ENCODE measurements around the gene PIM2.
"Not testable (repeated sequence)": the region's sequence is repeated elsewhere in the genome, so short reads cannot be mapped to it uniquely, and the experiment has no call there.

The PIM2 gene

DNA sequence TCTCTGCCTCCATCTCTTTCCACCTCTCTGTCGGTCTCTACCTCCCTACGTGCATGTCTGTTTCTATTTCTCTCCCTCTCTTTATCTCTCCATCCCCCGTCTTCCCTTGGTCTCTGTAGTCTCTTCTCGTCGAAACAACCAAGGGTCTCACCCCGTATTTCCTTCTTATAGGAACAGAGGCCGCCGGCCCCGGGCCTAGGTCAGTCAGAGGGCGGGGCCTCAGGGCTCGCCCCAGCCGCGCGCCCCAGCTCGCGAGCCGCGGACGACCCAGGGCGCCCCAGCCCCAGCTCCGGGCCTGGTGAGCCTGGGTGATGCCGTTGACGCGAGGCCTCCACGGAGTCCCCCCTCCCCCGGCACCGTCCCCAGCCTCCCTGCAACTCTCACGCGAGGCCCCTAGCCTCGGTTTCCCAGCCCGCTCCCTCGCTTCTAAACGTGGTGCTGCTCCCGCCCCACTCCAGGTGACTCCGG lies 27.9 kb downstream of the PIM2 start:
- ChIA-PET CTCF (interaction anchor here (0.5 to 0.7 kb wide), 4 partner anchors 22 to 135 kb away, joined by 3 to 4 read pairs (median 3); no protein-coding TSS in a partner anchor), POLR2A (ENCODE audit: low non-redundant PET) (no interaction called here)
- H3K27ac ChIP-seq = peak overlapping the region; percentile 81
- no peak for DNase-seq (ENCODE audit: low spot score)
- TF ChIP-seq, protein P1, sequence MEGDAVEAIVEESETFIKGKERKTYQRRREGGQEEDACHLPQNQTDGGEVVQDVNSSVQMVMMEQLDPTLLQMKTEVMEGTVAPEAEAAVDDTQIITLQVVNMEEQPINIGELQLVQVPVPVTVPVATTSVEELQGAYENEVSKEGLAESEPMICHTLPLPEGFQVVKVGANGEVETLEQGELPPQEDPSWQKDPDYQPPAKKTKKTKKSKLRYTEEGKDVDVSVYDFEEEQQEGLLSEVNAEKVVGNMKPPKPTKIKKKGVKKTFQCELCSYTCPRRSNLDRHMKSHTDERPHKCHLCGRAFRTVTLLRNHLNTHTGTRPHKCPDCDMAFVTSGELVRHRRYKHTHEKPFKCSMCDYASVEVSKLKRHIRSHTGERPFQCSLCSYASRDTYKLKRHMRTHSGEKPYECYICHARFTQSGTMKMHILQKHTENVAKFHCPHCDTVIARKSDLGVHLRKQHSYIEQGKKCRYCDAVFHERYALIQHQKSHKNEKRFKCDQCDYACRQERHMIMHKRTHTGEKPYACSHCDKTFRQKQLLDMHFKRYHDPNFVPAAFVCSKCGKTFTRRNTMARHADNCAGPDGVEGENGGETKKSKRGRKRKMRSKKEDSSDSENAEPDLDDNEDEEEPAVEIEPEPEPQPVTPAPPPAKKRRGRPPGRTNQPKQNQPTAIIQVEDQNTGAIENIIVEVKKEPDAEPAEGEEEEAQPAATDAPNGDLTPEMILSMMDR (conservative IDR thresholded peaks at IDR 0.05; ENCODE audit: low read depth) = no peak

DNA sequence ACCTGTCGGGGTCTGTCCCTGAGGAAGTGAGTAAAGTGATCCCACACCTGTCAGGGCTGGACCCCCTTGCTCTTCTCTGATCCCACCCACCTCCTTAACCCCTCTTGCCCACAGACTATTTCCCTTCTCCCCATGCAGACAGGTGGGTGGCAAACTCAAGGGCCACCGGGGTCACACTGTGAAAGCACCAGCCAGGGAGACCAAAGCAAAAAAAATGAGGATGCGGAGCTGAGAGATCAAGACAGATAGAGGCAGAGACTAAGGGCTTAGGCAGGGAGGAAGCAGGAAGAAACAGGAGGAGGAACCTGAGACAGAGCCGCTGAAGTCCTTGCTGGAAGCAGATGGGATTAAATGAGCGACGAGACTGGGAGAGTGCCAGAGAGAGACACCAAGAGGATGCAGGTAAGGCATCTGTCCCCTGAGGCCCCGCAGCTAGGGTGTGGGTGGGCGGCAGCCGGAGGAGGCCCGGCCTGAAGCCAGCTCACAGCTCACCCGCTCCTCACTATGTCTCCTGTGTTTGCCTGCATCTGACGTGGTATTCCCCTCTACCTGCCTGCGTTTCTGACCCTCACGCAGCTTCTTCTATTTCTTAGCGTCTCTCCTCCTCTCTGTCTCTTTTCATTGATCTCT lies 28.4 kb downstream of the PIM2 start:
- CTCF ChIA-PET = interaction anchor here (0.7 kb wide), 1 partner anchor 65 kb away, joined by 3 read pairs; no protein-coding TSS in a partner anchor
- TF ChIP-seq, protein P1 (conservative IDR thresholded peaks at IDR 0.05; ENCODE audit: low read depth) = no peak
- H3K27ac ChIP-seq = peak overlapping the region; percentile 81
- POLR2A ChIA-PET (ENCODE audit: low non-redundant PET) = no interaction called here
- no peak for DNase-seq (ENCODE audit: low spot score)

DNA sequence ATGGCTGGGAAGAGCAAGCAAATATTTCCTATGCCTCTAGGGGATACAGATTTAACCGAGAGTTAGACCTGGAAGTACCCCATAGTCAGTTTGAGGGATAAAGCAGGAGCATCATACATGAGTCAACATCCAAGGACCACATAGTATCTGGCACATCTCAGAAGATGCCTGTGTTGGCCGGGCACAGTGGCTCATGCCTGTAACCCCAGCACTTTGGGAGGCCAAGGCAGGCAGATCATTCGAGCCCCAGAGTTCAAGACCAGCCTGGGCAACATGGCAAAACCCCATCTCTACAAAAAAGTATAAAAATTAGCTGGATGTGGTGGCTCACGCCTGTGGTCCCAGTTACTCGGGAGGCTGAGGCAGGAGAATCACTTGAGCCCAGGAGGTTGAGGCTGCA lies 32.2 kb downstream of the PIM2 start:
- CTCF ChIA-PET; POLR2A ChIA-PET (ENCODE audit: low non-redundant PET): not testable (repeated sequence)

DNA sequence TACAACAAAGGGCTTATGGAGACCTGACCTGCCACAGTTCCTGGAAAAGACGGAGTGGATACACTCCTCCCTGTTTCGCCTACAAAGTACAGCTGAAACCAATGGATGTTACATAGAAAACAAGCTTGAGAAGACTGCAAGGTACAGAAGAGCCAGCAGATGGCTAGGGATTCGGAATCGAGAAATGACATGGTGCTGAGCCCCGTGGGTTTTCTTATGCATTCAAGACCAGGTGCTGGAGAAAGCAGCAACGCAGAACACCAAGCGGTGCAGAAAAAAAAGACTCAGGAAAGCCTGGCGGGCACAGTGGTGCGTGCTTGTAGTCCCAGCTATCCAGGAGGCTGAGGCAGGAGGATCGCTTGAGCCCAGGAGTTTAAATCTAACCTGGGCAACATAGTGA lies 35.1 kb downstream of the PIM2 start:
- CTCF ChIA-PET = no interaction called here
- POLR2A ChIA-PET (ENCODE audit: low non-redundant PET) = no interaction called here
- TF ChIP-seq, protein P1 (conservative IDR thresholded peaks at IDR 0.05; ENCODE audit: low read depth) = no peak
- DNase-seq (ENCODE audit: low spot score) = no peak
- no peak overlapping the region for H3K27ac ChIP-seq

More for the DNA sequence above, 32.2 kb downstream of the PIM2 start:
- H3K27ac ChIP-seq; DNase-seq (ENCODE audit: low spot score): not testable (repeated sequence)

DNA sequence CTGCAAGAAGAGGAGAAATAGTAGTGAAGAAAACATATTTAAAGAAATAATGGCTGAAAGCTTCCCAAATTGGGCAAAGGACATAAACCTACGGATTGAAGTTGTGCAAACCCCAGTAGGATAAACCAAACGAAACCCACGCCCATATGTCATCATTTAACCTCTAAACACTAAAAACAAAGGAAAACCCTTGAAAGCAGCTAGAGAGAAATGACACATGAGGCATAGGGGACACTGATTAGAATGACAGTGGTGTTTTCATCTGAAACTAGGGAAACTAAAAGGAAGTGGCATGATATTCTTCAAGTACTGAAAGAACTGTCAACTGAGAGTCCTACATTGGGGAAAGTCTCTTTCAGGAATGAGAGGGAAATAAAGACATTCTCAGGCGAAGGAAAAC lies 41.9 kb downstream of the PIM2 start:
- POLR2A ChIA-PET (ENCODE audit: low non-redundant PET); DNase-seq (ENCODE audit: low spot score); H3K27ac ChIP-seq; CTCF ChIA-PET: not testable (repeated sequence)

DNA sequence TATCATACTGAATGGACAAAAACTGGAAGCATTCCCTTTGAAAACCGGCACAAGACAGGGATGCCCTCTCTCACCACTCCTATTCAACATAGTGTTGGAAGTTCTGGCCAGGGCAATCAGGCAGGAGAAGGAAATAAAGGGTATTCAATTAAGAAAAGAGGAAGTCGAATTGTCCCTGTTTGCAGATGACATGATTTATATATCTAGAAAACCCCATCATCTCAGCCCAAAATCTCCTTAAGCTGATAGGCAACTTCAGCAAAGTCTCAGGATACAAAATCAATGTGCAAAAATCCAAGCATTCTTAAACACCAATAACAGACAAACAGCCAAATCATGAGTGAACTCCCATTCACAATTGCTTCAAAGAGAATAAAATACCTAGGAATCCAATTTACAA lies 46.8 kb downstream of the PIM2 start:
- CTCF ChIA-PET; DNase-seq (ENCODE audit: low spot score); H3K27ac ChIP-seq; POLR2A ChIA-PET (ENCODE audit: low non-redundant PET): not testable (repeated sequence)

DNA sequence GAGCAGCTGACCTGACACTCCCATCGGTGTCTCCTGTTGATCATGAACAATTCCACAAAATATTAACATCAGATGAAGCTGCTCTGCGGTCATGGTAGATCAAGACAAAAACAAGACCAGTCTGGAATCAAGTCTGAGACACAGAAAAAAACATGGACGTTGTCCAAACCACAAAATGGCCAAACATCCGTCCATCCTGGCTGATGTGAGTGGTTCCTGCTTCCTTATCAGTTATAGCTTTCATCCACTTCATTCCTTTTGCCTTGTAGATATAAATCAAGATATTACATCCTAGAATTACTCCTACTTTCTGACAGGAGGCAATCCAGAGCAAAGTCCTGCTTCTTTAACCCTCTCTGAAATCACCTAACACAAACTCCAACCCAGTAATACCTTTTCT lies 54.6 kb downstream of the PIM2 start:
- DNase-seq (ENCODE audit: low spot score) = no peak
- POLR2A ChIA-PET (ENCODE audit: low non-redundant PET) = no interaction called here

More for the DNA sequence above, 54.6 kb downstream of the PIM2 start:
- TF ChIP-seq, protein P1 (conservative IDR thresholded peaks at IDR 0.05; ENCODE audit: low read depth) = no peak
- H3K27ac ChIP-seq = no peak overlapping the region
- CTCF ChIA-PET = interaction anchor here (0.7 kb wide), 1 partner anchor 1784 kb away, joined by 4 read pairs; no protein-coding TSS in a partner anchor

All from RWPE1 (cell line).